PC-3 (cell line): Measurements from ENCODE around the gene HCAR3. TPM values are rescaled to one million over a fixed set of nuclear protein-coding genes. Genes with fewer than 3 reads are reported as not detected.
"Not testable (repeated sequence)": the region's sequence is repeated elsewhere in the genome, so short reads cannot be mapped to it uniquely, and the experiment has no call there.

Source experiments
- ATAC-seq: fragments of 200-7000 bp; cut with Tn5 transposase; 2 replicates; pipeline ENCODE4 v1.9.1; 2020; ENCODE audit warnings: mild to moderate bottlenecking, moderate library complexity
- Bru-seq: library from RNA; stranded (reverse); fragments of 400-500 nt; gene quantifications from one replicate; lab custom pipeline; 2021; lab: Mats Ljungman, UMichigan
- BruChase-seq, 2 experiments: library from RNA; stranded (reverse); fragments of 400-500 nt; gene quantifications; one replicate each; lab custom pipeline; 2021; lab: Mats Ljungman, UMichigan
- BruUV-seq: library from RNA; stranded (reverse); fragments of 400-500 nt; replicated peaks from 2 replicates; lab custom pipeline; 2021; lab: Mats Ljungman, UMichigan
- CTCF ChIA-PET: fragments of 300-600 bp; sonication (Branson Sonifier 250); formaldehyde crosslinking; loops from one replicate; lab custom pipeline; 2022; ENCODE audit warnings: antibody characterized with exemption; lab: Charles Lee
- POLR2A ChIA-PET: fragments of 300-600 bp; sonication (Branson Sonifier 250); formaldehyde crosslinking; loops from one replicate; lab custom pipeline; 2022; ENCODE audit warnings: antibody characterized with exemption; ENCODE audit not compliant: unreplicated experiment; lab: Charles Lee
- DNase-seq: peaks from one replicate; pipeline ENCODE4 v3.0.0-alpha.2; 2015
- H2AFZ ChIP-seq: fragments of 300-600 bp; sonication (generic); 2 replicates; pipeline ENCODE4 v1.6.0; 2016; ENCODE audit warnings: antibody characterized with exemption, low read length
- H3F3A ChIP-seq: fragments of 300-600 bp; sonication (generic); one replicate; pipeline ENCODE4 v1.6.0; 2017; ENCODE audit warnings: antibody characterized with exemption, low read length, control low read depth, mild to moderate bottlenecking; ENCODE audit not compliant: unreplicated experiment
- H3K27ac ChIP-seq: fragments of 300-600 bp; sonication (generic); 2 replicates; pipeline ENCODE4 v1.5.1; 2016; ENCODE audit warnings: mild to moderate bottlenecking, low read length
- H3K27me3 ChIP-seq: fragments of 300-600 bp; sonication (generic); 2 replicates; pipeline ENCODE4 v1.6.1; 2016; ENCODE audit warnings: low read length, mixed read lengths
- H3K36me3 ChIP-seq: fragments of 300-600 bp; sonication (generic); 2 replicates; pipeline ENCODE4 v1.6.1; 2016; ENCODE audit warnings: low read depth, mixed run types, low read length, mixed read lengths
- H3K4me1 ChIP-seq: fragments of 300-600 bp; sonication (generic); 2 replicates; pipeline ENCODE4 v1.5.1; 2016; ENCODE audit warnings: low read length; ENCODE audit not compliant: insufficient read depth
- H3K4me2 ChIP-seq: fragments of 300-600 bp; sonication (generic); 2 replicates; pipeline ENCODE4 v1.6.0; 2016; ENCODE audit warnings: low read length
- H3K4me3 ChIP-seq: fragments of 300-600 bp; sonication (generic); 2 replicates; pipeline ENCODE4 v1.5.1; 2016; ENCODE audit warnings: mild to moderate bottlenecking, low read length, mixed read lengths
- H3K79me2 ChIP-seq: fragments of 300-600 bp; sonication (generic); 2 replicates; pipeline ENCODE4 v1.6.1; 2017; ENCODE audit warnings: low read length, mixed read lengths
- H3K9ac ChIP-seq: fragments of 300-600 bp; sonication (generic); 2 replicates; pipeline ENCODE4 v1.6.0; 2016; ENCODE audit warnings: mild to moderate bottlenecking, low read length
- H3K9me2 ChIP-seq: fragments of 300-600 bp; sonication (generic); replicated peaks from 2 replicates; pipeline ENCODE4 v1.6.1; 2016; ENCODE audit warnings: mixed run types, low read length, mixed read lengths
- H3K9me3 ChIP-seq: fragments of 300-600 bp; sonication (generic); 2 replicates; pipeline ENCODE4 v1.6.1; 2016; ENCODE audit warnings: low read length, mixed read lengths
- H4K20me1 ChIP-seq: fragments of 300-600 bp; sonication (generic); 2 replicates; pipeline ENCODE4 v1.6.1; 2016; ENCODE audit warnings: low read length, mixed read lengths
- CTCF ChIP-seq: fragments of 300-600 bp; sonication (generic); conservative IDR thresholded peaks from 2 replicates; pipeline ENCODE4 v1.5.1; 2017; ENCODE audit warnings: antibody characterized with exemption, low read depth, mild to moderate bottlenecking, low read length
- EZH2 ChIP-seq: fragments of 300-600 bp; sonication (generic); IDR thresholded peaks from one replicate; pipeline ENCODE4 v1.6.1; 2017; ENCODE audit warnings: antibody characterized with exemption, mild to moderate bottlenecking, low read length; ENCODE audit not compliant: unreplicated experiment
- EZH2phosphoT487 ChIP-seq: fragments of 300-600 bp; sonication (generic); IDR thresholded peaks from 2 replicates; pipeline ENCODE4 v1.6.1; 2018; ENCODE audit warnings: mild to moderate bottlenecking, antibody characterized with exemption, low read length, borderline replicate concordance
- intact Hi-C: fragments of 100-400 bp; cut with micrococcal nuclease; formaldehyde crosslinking; loops from 2 replicates; pipeline ENCODE4 v1.9.0; 2023
- long read RNA-seq: library from polyadenylated mRNA; unstranded; transcript quantifications from one replicate; pipeline ENCODE4 v2.0.0, GENCODE V29; 2021; ENCODE audit not compliant: unreplicated experiment
- total RNA-seq: library from RNA; depleted of rRNA; stranded (reverse); fragments of >200 nt; gene quantifications from 2 replicates; pipeline ENCODE4 v1.2.3, GENCODE V29; 2014; rRNA removed

HCAR3 gene
- not detected in 2 replicates for total RNA-seq
- Bru-seq, nascent RNA = percentile 30 among the genes with signal in this experiment
- BruChase-seq, experiment 1, labeled RNA remaining after a 6-hour chase = percentile 47 among the genes with signal in this experiment
- percentile 52 among the genes with signal in this experiment for BruChase-seq, experiment 2, labeled RNA remaining after a 2-hour chase
- long read RNA-seq = 0 reads

- H3K27me3 ChIP-seq, CTCF ChIA-PET, H3K36me3 ChIP-seq, intact Hi-C loops, H3K9me3 ChIP-seq, H3F3A ChIP-seq, BruUV-seq, H4K20me1 ChIP-seq, H2AFZ ChIP-seq, H3K9me2 ChIP-seq, POLR2A ChIA-PET, H3K4me2 ChIP-seq, H3K4me3 ChIP-seq, DNase-seq, H3K79me2 ChIP-seq, H3K9ac ChIP-seq, H3K4me1 ChIP-seq, H3K27ac ChIP-seq, ATAC-seq: not testable (repeated sequence)
Measured at GRCh38 chr12:122716658-122717057, at the start of gene HCAR3. Gene HCAR3 (minus strand): TSS chr12:122716811. CDS start chr12:122716737, 74 bp downstream.

DNA sequence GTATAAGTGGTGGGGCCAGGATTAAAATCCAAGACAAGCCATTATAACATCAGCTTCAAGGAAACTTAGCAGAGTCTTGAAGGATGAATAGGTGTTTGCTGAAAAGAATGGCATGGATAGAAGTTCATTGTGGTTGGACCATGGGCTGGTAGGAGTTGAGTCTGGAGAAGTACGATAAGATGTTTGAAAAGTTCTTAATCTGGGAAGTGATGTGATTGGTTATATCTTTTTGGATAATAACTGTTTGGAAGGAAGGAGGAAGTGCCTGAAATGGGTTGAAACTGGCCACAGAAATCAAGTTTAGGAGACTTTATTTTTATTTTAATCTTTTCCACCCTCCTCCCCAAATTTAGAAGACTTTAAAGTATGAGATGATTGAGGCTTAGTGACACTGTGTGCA, 41.0 kb upstream of the HCAR3 start:
- no TSS peak for BruUV-seq
- peaks cover 72% of the 10 kb centered on the region for H3K36me3 ChIP-seq
- H3K4me3 ChIP-seq = no peak overlapping the region
- no peak overlapping the region for H3K9ac ChIP-seq
- H4K20me1 ChIP-seq = peaks cover 7% of the 10 kb centered on the region
- H3K79me2 ChIP-seq = peaks cover 84% of the 10 kb centered on the region
- TF ChIP-seq EZH2phosphoT487 (no peak), CTCF (no peak), EZH2 (no peak)
- H3K27me3 ChIP-seq = no peaks in the 10 kb centered on the region
- DNase-seq = no peak
- no peak overlapping the region for H2AFZ ChIP-seq
- H3K27ac ChIP-seq = no peak overlapping the region
- ChIA-PET CTCF (no interaction called here), POLR2A (no interaction called here)
- intact Hi-C loops = no loop called here
- H3K4me2 ChIP-seq = no peak overlapping the region
- peaks cover 16% of the 10 kb centered on the region for H3K4me1 ChIP-seq
- H3F3A ChIP-seq = no peaks in the 10 kb centered on the region
- no peak for ATAC-seq
- no peaks in the 10 kb centered on the region for H3K9me2 ChIP-seq
- H3K9me3 ChIP-seq = no peaks in the 10 kb centered on the region

- no peaks in the 10 kb centered on the region for H3K27me3 ChIP-seq
- peak overlapping the region; percentile 81 for H3K4me3 ChIP-seq
- BruUV-seq = no TSS peak
- H3K36me3 ChIP-seq = peaks cover 49% of the 10 kb centered on the region
- H3K4me2 ChIP-seq = peak overlapping the region; percentile 88
- intact Hi-C loops = no loop called here
- H3K9ac ChIP-seq = peak overlapping the region; percentile 97; the same call in 1 of the 2 replicates
- peaks cover 5% of the 10 kb centered on the region for H4K20me1 ChIP-seq
- no peak for TF ChIP-seq EZH2
- TF ChIP-seq CTCF = no peak
- no peak for TF ChIP-seq EZH2phosphoT487
- H3F3A ChIP-seq = no peaks in the 10 kb centered on the region
- H3K27ac ChIP-seq = no peak overlapping the region
- H3K9me2 ChIP-seq = no peaks in the 10 kb centered on the region
- peaks cover 24% of the 10 kb centered on the region for H3K4me1 ChIP-seq
- H3K79me2 ChIP-seq = peaks cover 69% of the 10 kb centered on the region
- DNase-seq (no peak), ATAC-seq (no peak)
- H2AFZ ChIP-seq = no peak overlapping the region
- ChIA-PET POLR2A (no interaction called here), CTCF (no interaction called here)
- H3K9me3 ChIP-seq = no peaks in the 10 kb centered on the region
Measured at GRCh38 chr12:122754790-122755189, 38.2 kb upstream of the HCAR3 start.
